ENCODE results near the gene LAMA2.

LAMA2 gene

DNA sequence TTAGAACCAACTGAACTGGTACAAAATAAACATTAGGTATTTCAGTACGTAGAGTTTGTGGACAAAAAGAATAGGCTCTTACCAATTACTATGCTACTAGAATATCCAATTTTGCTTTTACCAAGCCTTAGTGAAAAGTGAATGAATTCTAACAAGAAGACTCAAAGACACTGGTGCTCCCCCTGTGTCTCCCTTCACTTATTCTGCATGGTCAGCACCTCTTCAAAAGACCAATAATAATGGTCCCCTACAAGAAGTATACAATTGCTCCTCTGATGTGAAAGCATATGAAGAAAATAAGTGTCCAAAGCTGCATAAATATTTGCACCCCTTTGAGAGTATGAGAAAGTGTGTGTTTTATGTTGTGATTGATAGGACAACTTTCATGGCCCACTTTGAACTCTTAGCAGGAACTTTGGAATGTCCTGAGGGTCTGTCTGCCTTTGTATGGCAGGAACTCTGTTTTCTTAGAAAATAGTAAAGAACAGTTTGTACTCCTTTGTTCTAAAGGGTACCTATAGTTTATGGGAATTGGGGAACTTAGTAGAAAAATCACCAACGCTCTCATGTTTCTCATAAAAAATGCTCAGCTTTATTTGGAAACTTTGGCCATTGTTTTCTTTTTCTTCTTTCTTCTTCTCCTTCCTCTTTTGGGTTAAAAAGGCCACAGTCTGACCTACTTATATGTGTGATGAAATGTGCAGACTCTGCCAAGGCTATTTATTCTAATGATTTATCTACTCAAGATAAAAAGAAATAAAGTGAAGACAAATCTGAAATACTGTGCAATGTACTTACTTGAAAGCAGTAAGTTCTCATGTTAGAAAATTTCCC lies 352.4 kb downstream of the LAMA2 start:
- no peak for DNase-seq

DNA sequence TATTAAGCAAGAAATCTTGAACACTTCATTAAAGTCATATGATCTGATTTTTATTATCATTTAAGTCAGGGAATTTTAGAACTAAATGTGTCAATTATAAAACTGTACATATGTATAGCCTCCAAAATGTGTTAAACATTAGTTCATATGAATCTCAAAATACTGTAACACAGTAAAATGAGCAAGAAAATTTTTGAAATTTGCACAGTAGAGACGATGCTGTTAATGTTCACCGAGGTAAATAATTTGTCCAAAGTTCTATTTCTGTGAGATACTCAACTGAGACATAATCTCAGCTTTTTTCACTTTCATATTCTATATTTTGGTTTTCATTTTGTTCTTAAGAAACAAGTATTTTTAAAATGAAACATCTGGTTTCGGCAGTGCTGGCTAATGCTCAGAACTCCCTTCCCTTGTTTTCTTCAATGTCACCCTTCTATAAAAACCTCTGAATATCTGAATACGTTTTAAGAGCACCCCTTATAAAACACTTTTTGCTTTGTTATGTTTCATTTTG lies 353.1 kb downstream of the LAMA2 start:
- DNase-seq = no peak

- DNase-seq = no peak
Measured at GRCh38 chr6:129238991-129239390, 356.1 kb downstream of the LAMA2 start.

GRCh38 chr6:129239825-129240491 lies 357.0 kb downstream of the LAMA2 start:
- no peak for DNase-seq

- no peak for DNase-seq
Measured at GRCh38 chr6:129240492-129240853, 357.5 kb downstream of the LAMA2 start.

DNA sequence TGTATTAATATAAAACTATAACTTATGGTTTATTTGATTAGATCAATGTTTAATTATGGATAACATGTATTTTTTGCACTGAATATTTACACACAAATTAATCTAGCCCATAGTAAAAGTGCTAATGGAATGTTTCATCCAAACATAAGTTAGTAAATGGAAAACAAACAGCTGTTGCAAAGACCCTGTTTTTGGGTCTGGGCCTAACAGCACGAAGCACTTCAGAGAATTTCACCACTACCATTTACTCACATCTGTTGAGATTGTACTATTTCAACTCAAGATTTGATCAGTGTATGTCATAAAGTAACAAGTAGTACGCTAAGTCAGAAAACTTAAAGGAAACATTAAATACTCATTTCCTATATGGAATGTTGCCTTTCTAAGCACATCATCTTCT lies 359.6 kb downstream of the LAMA2 start:
- no peak for DNase-seq

DNA sequence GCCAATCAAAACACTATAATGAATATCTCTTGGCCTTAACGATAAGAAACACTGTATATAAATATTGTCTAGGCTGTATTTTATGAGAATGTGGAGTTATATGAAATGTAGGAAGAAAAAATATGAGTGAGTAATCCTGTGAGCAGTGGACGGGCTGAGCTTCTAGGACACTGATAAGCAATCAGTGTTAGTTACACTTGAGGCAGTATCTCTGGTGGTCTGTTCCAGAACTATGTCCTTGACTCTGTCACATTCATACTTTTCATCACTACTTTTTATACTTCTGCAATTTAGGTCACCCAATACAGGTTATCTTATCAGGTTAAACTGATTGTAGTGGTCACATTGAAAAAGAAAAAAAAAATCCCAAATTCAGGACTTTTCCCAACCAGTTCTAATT lies 360.4 kb downstream of the LAMA2 start:
- no peak for DNase-seq

GRCh38 chr6:129248946-129249345 lies 366.0 kb downstream of the LAMA2 start:
- DNase-seq = no peak

- DNase-seq = peak; percentile 45
Measured at GRCh38 chr6:129251669-129252376, 368.9 kb downstream of the LAMA2 start.

GRCh38 chr6:129252377-129253071 lies 369.6 kb downstream of the LAMA2 start:
- no peak for DNase-seq

DNA sequence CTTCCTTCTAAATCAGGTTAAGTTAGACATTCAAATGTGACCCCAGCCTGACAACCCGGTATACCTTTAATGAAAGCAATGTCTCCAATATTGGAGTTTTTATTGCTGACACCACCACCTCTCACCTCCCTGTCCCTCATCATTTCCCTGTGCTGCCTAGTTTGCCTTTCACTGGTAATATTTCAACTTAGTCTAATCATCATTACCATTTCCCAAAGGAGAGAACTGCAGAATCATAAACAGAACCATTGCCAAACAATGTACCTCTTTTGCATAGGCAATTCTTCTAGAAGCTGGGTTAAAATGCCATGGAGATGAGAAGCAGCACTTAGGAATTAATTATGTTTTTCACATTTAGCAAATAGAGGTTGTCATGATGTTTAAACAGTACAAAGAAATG lies 370.3 kb downstream of the LAMA2 start:
- no peak for DNase-seq

GRCh38 chr6:129253727-129254126 lies 370.8 kb downstream of the LAMA2 start:
- no peak for DNase-seq

- DNase-seq = no peak
Measured at GRCh38 chr6:129257196-129257595, 374.3 kb downstream of the LAMA2 start.

GRCh38 chr6:129262661-129263060 lies 379.7 kb downstream of the LAMA2 start:
- DNase-seq = no peak

DNA sequence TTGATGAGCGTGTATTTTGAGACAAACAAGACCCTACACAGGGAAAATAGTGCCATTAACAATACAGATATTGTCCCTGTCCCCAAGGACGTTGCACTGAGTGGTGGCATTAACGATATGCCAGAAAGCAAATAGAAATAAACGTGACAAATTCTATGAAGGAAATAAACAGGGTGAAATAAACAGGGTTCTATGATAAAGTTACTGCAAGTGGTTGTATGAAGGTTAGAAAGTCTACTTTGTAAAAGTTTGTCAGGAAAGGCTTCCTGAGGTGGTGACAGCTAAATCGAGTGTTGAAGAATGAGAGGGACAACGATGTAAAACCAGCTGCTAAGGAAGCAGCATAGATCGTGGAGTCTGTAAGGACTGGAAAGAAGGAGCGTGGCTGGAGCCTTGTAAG lies 380.2 kb downstream of the LAMA2 start:
- DNase-seq = no peak

DNA sequence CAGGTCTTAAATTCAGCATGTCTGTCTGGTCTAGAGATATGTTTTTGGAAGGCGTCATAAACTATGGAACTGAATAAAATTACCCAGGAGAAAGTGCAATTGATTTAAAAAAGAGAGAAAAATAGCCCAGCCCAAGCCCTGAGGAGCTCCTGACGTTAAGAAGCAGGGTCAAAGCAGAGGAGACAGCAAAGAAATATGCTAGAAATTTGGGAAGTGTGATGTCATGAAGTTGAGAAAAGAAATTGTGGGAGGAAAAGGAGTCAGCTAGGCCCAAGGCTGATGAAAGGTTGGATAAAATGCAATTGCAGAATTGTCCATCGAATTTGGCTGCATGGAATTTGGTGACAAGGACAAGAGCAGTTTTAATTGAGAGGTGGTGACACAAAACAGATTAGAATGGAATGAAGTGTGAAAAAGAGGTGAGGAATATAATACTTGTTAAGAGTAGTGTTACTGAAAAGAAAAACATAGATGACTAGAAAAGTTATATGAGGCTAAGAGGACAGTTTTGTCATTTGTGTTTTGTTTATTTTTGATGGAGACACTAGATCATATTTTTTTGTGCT lies 381.6 kb downstream of the LAMA2 start:
- DNase-seq = no peak

GRCh38 chr6:129267028-129267427 lies 384.1 kb downstream of the LAMA2 start:
- DNase-seq = no peak

- DNase-seq = no peak
Measured at GRCh38 chr6:129269076-129269475, 386.1 kb downstream of the LAMA2 start.

DNA sequence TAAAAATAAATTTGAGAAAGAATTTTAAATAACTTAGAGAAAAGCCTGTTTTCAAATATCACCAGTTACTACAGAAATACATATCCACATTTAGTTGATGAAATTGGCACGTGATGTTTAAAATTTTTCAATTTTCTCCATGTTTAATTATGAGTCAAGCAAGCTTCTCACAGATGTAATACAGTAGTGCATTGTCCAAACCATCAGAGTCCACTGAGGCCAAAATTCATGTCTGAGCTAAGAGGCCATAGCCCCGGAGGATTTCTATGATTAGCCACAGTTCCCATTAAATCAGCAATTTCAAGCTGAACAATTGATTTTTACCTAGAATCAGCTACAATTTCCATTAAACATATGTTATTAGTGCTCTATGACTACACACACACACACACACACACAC lies 387.0 kb downstream of the LAMA2 start:
- DNase-seq = no peak

- no peak for DNase-seq
Measured at GRCh38 chr6:129270450-129270849, 387.5 kb downstream of the LAMA2 start.

- no peak for DNase-seq
Measured at GRCh38 chr6:129273161-129273560, 390.2 kb downstream of the LAMA2 start.

DNA sequence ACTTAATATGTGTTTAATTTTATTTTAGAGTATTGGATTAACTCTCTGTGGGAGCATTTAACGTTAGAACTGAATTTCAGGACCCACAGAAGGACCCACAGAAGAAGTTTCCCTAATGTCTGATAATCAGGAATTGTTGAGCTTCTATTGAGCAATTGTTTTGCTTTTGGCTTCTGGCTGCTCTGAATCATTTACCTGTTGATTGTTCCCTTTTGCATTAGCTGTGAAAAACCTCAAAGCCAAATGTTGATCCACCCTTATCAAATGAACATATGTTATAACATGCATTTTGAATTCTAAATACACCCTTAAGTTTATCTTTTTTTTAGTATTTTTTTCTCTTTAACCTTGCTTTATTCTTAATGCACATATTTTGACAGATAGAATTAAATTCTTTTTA lies 393.5 kb downstream of the LAMA2 start:
- DNase-seq = no peak

DNA sequence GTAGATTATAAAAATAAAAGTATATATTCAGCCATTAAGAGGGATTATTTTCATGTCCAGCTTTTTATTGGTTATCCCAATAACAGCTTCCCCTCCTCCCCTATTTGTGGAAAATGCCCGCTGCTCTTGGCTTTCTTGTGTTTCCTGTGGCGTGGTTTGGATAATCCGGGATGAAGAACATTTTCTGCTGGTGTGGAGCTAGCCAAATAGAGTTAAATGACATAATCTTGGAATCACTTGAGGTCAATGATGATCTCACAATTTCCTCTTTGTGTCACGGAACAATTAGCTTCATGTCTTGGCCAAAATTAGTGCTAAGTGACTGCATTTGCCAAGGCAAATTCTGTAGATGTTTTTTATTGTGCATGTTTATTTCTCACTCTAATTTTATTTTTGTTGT lies 394.0 kb downstream of the LAMA2 start:
- DNase-seq = no peak

Data from right hindlimb (tissue), 1 donor.